Midbrain (tissue), 1 donor: Measurements from ENCODE around the gene CAMK2D.

ENCODE experiments used
- DNase-seq: peaks from one replicate; lab custom pipeline; 2025; lab: John Stamatoyannopoulos, UW

Gene CAMK2D

DNA sequence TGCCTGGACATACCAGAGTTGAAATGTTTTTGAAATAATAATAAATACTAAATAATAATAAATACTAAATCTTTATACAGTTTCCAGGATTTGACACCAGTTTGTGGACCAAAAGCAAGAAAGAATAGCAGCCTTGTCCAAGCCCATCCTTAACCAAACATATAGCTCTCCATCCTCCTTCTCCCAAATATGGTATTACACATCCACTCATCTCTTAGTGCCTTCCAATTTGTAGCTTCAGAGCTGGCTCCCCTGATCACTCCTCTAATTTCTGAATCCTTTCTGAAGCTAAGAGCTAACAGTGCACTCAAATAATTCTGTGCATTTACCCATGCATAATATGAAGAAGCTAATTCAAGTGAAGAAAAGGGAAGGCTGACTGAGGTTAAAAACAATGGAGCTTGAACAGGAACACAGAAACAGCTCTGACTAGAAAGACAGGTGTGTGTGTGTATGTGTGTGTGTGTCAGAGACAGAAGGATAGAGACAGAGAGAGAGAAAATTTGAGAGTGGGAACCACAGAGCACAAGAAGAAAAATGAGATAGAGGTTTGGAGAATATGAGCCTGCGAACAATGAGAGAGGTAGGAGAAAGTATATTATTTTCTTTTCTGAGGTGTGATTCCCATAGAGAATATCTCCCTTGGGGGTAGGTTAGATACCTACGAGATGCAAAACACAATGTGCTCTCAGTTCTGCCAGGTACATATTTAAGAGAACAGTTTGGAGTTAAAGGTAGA lies 123.5 kb downstream of the CAMK2D start:
- DNase-seq = no peak

DNA sequence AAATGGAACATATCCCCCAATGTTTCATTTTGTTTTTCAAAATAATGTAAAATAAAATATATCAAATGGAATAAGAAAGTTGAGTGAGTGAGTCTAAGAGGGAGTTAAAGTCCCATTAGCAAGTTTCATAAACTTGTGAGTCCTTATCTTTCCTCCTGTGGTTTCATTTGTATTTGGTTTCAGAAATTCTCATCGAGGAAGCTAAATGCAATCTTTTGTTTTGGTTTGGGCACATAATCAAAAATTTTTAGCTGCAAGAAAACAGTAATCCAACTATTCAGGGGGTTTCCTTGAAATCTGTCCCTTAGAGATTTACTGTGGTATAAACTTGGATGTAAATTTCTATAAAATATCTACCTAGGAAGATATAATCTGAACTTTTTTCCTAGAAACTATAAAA lies 124.2 kb downstream of the CAMK2D start:
- no peak for DNase-seq

DNA sequence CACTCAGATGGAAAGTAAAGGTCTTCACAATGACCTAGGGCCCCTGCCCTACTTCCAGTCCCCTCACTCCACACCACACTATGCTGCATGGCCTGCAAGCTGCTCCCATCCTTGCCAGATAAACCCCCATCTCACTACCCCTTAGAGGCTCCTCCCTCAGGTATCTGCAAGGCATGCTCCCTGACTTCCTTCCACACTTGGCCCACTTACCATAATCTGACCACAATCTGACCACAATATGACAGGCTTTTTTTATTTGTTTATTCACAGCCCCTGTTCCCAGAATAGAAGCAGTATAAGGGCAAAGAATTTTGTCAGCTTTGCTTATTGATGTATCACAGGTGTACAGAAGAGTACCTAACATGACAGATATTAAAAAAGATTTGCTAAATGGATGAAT lies 124.7 kb downstream of the CAMK2D start:
- no peak for DNase-seq

DNA sequence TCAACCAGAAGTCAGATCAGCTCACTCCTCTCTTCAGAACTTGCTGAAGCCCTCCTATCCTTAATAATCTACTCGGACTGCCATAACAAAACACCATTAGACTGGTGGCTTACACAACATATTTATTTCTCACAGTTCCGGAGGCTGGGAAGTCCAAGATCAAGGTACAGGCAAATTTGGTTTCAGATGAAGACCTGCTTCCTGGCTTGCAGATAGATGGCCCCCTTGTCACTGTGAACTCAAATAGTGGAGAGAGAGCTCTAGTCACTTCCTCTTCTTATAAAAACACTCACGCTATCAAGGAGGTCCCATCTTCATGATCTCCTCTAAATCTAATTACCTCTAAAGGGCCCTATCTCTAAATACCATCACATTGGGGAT lies 125.1 kb downstream of the CAMK2D start:
- DNase-seq = peak; percentile 12

DNA sequence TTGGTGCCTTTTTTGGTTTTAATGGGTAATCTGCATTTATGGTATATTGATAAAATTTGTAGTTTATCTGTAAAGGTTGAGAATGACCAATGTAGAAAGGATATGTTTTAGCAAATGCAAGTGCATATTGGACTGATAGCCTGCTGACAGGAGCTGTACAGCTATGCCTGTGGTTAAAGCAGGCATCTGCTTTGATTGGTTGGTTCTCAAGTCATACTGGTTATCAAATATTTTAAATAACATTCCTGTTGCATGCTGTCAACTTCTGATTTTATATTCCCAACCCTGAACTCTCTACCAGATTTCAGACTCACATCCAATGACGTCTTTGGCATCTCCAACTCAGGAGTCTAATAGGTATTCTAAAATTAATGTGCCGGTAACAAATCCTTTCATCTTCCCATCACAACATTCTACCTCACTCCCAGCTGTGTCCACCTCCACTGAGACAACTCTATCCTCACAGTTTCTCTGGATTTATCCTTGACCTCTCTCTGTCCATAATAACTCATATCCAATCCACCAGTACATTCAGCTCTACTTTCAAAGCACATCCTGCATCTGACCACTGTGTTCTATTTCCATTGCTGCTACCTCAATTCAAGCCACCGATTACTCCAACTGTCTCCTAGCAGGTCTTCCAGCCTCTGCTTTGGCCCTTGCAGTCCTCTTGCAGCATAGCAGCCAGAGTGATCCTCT lies 125.7 kb downstream of the CAMK2D start:
- DNase-seq = no peak

DNA sequence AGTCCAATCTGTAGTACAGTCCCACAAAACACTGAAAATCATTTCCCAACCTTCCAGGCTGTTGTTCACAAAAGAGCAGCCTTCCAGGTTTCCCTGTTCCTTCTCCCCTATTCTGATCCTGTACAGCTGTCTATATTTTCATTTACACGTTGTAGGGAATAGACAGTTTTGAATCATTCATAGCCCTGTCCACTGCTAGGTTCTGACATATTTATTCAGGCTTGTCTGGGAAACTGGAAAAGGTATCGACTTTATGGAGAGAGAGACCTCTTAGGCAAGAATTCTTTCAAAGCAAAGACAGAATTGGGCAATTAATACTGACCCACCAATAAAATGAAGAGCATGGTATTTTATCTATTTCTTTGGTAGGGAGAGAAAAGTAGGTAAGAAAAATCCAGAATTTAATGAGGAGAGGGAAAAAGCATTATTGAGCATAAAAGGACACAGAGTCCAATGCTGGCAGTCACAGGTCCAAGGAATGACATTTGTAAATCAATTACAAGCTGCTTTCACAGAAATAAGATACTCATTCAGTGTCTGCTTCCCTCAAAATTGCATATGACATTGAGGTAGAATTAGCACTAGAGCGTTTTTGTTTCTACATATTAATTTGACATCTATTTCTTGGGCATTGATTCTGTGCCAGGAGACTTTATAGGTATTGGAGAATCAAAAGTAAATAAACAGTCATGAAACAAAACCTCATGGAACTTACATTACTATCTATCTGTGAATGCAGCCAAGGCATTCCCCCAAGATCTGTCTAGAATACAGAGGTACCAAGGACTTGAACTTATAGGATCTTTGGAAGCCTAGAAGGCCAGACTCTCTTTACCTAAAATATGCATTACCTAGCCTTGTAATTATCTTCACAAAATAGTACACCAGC lies 127.2 kb downstream of the CAMK2D start:
- DNase-seq = no peak

DNA sequence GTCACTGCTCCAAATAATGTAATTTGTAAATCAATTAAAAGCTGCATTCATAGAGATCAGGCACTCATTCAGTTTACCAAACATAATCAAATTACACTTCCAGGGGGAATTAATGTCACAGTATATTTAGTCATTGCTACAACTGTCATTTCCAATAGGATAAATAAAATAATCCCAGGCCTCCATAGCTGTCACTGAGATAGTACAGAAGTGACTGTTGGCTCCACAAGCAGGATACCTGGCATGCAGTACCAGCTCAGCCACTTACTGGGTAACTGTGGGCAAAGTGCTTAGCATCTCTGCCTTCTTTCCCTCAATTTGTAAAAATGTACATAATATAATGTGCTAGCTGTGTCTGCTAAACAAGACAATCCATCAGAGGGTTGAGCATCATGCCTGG lies 128.1 kb downstream of the CAMK2D start:
- DNase-seq = no peak

DNA sequence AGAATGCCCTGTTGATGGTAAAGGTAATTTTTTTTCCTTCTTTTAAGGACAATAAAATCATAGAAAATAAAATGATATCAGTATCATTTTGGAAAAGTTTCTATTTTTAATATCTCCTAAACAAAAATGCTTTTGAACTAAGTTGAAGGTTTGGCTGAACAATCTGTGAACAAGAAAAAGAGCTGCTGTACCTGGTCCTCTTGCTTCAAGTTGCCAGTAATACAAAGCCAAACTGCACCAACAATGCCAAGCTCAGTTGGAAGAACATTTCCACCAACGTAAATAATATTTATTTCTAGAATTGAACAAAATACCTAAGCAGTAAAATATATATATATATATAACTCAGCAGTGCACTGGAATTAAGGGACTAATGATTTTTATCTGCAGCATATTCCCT lies 132.8 kb downstream of the CAMK2D start:
- DNase-seq = no peak

DNA sequence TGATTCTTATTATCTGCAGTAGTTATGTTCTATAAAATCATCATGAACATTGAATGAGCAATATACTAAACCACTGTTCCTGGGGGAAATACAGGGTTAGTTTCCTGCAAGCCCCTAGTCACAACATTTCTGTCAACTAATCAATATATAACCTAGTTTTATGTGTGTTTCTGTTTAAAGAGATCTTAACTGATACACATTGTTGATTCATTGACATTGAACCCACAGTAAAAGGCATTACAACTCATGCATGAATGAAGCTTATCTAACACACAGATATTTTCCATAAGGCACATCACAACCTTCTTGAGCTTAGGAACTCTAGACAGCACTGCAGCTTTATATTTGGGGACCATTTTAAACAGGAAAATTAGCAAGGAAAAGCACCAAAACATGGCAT lies 134.2 kb downstream of the CAMK2D start:
- no peak for DNase-seq

DNA sequence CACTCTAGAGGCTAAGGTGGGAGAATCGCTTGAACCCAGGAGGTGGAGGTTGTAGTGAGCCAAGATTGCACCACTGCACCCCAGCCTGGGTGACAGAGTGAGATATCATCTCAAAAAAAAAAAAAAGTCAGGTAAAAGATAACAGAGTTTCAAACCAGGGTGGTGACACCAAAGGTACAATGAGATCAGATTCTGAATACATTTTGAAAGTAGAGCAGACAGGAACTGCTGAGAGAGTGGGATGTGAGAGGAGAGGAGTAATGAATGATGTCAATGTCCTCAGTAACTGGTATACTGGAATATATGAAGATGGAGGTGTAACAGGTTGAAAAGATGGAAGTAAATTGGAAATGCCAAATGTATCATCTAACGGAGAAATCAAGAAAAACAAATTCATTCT lies 135.6 kb downstream of the CAMK2D start:
- DNase-seq = no peak

DNA sequence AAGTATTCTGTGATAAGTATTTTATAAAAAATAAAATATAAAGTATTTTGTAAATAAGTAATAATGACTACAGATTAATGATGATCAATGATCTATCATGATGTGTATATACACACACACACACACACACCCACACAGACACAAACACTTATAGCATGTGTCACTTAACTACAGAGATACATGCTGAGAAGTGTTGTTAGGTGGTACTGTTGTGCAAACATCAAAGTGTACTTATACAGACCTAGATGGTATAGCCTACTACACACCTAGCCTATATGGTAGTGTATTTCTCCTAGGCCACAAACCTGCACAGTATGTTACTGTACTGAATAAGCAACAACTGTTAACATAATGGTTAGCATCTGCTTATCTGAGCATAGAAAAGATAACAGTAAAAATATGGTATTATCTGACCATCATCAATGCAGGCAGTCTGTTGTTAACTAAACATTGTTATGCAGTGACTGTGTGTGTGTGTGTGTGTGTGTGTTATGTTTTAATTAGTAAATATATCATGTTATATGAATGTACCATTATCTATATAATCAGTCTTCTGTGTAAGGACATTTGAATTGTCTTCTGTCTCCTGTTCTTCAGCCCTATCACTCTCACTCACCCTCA lies 138.2 kb downstream of the CAMK2D start:
- DNase-seq = no peak

DNA sequence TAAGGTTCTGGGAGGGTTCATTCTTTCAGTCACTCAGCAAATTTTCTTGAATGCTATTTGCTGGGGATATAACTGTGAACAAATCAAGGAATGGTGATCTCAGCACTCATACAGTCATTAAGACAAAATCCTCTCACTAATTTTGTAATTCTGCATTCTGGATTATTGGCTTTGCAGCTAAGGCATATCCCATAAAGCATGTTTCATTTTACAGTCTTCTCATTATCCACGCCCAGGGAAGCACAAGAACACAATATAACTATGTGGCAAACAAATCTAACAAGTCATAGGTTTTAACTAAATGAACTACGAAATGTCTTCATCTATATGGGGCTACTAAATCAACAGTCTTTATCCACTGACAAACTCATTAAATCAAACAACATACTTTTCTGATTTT lies 139.9 kb downstream of the CAMK2D start:
- no peak for DNase-seq

DNA sequence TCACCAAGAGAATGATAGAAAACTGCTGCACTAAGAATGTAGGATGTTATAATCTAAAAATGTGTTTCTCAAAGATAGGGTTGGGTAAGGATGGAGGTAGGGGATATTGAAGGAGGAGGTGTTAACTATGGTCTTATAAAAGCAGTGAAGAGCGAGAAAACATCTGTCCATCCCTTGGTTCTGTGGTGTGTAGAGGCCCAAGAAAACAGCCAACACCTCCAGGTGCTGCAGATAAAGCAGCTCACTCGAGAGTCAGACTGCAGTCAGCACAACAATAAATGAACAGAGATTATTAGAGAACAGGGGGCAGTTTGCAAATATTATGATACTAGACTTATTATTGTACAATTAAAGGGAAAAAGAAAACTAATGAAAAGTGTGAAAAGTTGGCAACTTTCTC lies 141.5 kb downstream of the CAMK2D start:
- DNase-seq = no peak

DNA sequence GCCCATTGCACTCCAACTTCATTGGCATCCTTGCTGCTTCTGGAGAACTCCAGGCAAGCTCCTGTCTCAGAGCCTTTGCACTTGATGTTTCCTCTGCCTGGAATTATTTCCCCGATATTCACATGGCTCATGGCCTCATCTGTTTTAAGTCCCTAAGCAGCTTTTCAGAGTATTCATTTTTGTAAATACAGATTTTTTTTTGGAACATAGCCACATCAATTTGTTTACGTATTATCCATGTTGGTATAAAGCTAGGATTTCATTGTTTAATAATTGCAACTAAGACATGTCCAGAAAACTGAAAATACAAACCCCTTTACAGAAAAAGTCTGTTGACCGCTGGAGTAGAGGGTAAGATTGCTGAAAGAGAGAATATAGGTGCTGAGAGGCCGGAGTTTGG lies 142.0 kb downstream of the CAMK2D start:
- no peak for DNase-seq

DNA sequence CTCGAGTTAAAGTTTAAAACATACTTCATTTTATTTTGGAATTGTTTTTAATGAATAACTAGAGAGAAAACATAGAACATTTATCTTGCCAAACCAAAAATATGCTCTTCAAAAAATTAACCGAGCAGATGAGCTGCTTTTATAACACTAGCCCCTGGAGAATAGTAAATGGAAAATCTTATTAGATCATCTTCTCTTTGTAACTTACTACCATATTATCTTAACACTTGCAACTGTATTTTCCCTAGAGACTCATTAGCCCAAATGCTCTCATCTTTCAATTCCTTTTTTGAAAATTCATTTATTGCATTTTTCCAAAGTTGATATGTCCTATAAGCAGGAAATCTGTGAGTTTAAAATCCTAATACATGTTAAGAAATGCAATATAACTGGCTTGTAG lies 143.3 kb downstream of the CAMK2D start:
- DNase-seq = no peak

DNA sequence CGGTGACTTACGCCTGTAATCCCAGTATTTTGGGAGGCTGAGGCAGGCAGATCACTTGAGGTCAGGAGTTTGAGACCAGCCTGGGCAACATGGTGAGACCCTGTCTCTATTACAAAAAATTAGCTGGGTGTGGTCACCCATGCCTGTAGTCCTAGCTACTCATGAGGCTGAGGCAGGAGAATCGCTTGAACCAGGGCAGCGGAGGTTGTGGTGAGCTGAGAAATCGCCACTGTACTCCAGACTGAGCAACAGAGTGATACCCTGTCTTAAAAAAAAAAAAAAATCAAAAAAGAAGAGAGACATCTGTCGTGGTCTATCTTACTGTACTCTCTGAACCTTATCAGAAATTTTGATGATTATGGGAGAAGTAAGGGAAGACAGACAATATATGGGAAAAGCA lies 144.3 kb downstream of the CAMK2D start:
- DNase-seq = no peak

DNA sequence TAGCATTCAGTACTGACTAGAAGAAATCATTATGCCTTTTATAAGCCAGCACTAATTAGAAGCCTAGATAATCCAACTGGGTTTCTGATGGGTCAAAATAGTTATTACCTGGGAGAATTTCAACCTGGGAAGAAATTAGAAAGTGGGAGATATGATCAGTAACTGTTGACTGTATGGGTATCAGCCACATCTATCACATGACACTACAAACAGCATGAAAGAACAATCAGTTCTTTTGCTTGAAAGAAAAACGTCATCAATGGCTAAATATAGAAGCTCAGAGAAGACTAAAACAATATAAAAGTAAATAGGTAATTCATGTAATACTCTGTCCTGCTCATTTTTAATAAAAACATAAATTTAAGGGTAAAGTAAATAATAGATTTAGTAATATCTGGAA lies 145.1 kb downstream of the CAMK2D start:
- DNase-seq = no peak

DNA sequence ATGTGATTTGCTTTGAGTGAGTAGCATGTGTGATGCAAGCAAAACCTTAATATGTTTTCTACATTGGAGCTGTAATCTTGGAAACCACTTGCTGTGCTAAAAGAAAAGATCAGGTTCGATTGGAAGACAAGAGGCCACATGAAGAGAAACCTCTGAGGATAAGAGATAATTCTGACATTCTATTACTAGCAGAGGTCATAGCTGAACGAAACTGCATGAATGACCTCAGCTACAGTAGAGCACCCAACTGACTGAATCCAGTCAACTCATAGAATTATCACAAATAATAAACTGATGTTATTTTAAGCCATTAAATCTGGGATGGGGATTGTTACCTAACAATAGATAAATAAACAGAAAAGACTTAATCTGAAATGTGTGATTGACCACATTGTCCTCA lies 147.1 kb downstream of the CAMK2D start:
- DNase-seq = no peak

DNA sequence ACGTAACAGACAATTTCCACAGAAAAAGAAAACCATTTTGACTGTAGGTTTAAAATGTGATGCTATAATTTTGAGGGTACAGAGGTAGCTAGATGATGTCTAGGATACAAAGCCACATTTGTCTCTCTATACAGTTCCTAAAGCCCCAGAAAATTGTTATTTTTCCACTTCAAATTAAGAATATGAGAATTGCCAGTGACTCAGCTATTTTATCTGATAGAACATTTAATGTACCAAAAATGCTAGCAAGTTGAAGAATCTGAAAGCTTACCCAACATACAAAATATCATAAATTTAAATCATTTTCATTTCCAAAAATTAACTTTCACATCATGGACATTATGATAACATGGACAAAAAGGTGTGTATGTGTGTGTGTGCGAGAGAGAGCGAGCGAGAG lies 148.0 kb downstream of the CAMK2D start:
- no peak for DNase-seq

DNA sequence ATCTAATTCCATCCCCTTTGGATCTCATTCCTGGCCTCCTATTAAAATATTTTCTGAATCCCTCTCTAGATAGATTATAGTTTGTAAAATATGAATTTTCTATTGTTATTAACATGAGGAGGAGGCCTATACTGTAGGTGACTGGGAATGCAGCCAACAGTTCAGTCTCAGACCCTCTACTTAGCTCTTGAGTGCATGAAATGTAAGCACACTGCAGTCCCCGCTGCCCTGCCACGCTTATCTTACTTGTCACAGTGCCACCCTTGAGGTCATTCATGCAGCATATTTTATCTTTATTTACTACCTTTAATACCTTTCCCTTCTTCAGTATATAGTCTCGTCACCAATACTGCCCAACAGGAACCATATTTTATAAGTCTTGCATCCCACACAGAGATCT lies 151.0 kb downstream of the CAMK2D start:
- no peak for DNase-seq

DNA sequence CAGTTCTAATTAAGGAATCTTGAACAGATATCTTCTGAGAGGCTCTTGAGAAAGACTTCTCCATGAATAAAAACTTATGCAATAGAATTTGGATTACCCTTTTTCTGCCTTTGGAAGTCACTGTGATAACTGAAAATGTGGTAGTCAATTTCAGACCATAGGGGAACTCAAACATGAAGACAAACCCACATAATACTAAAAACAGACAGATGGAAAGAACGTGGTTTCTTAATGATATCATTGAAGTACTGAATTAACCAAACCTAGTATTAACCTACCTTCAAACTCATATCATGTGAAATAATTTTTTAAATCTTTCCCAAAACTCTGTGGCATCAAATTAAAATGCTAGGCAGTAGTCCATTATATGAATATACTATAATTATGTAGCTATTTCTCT lies 153.5 kb downstream of the CAMK2D start:
- no peak for DNase-seq

DNA sequence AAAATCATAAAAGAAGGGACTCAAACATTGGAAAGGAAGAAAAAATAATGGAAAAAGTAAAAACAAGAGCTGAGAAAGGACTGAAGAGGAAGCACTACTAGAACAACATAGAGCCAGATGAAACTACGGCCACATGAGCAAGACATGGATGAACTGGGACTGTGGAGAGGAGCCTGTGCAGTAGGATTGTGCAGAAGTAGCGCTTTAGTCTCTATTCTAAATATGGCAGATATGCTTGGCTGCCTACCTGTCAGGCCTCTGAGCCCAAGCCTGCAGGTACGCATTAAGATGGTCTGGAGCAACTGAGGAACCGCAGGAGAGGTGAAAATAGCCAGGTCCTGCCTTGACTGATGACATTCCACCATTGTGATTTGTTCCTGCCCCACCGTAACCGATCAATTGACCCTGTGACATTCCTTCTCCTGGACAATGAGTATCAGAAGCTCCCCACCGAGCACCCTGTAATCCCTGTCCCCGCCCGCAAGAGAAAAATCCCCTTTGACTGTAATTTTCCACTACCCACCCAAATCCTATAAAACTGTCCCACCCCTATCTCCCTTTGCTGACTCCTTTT lies 154.3 kb downstream of the CAMK2D start:
- DNase-seq = no peak
